HUES64 (cell line): Measurements from ENCODE around the gene CNTROB.

Source experiments
- H3K27ac ChIP-seq: 2 replicates; pipeline ENCODE4 v1.7.0; 2013; ENCODE audit warnings: low read depth, low read length, inconsistent platforms
- H3K27me3 ChIP-seq: 2 replicates; pipeline ENCODE4 v1.6.1; 2013; ENCODE audit warnings: mild to moderate bottlenecking, low read length; ENCODE audit not compliant: insufficient read depth
- H3K36me3 ChIP-seq: 2 replicates; pipeline ENCODE4 v1.6.1; 2013; ENCODE audit warnings: mild to moderate bottlenecking, low read length; ENCODE audit not compliant: insufficient read depth
- H3K4me1 ChIP-seq: 2 replicates; pipeline ENCODE4 v1.6.1; 2013; ENCODE audit warnings: mild to moderate bottlenecking, low read length, moderate library complexity; ENCODE audit not compliant: insufficient read depth
- H3K4me3 ChIP-seq: 2 replicates; pipeline ENCODE4 v1.5.1; 2013; ENCODE audit warnings: mild to moderate bottlenecking, low read length, moderate library complexity
- H3K9ac ChIP-seq: 2 replicates; pipeline ENCODE4 v1.6.1; 2013; ENCODE audit warnings: mild to moderate bottlenecking, low read depth, low read length
- H3K9me3 ChIP-seq: 2 replicates; pipeline ENCODE4 v1.6.1; 2013; ENCODE audit warnings: low read depth, low read length; ENCODE audit not compliant: insufficient read depth
- WGBS: fragments of 150-250, 120-280 bp; methylation state at CpG from one replicate; pipeline ENCODE4 v1.1.7; 2013; ENCODE audit warnings: missing lambda C conversion rate; 5-methylcytosine and 5-hydroxymethylcytosine counted together

Gene CNTROB

DNA sequence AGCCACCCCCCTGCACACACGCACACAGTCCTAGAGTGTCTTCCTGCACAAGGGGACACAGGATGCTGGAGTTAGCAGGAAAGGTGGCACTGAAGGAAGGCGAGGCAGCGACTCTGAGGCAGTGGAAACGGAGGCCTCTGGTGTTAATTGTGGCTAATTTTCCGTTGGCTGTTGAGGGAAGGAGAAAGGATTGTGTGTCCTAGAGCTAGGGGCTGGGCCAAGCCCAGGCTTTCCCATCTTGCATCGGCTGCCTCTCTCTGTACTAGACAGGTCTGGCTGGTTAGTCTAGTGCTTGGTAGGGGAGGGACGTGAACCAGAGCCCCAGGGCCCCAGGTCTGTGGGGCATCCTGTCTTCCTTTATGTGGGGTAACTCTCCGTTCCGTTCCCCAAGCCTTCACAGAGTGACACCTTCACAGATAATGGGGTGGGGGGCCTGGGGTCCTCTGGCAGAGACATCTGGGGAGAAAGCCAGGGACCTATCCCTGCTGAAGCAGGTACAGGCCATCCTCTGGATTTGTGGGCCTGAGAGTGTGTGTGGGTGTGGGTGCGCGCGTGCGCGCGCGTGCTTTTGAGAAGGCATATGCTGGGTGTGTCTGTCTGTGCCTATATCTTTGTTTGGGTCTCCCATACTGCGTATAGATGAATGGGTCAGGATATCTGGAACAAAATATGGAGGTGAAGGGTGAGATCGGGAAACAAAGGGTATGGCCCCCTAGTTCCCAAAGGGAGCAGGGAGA is 43.7 kb upstream of the CNTROB start, which contains the start of gene CHD3:
TSS of gene CHD3 (plus strand) at position 606 of the 737 bp plus-strand sequence. CDS start 212 bp downstream, outside the sequence.
- peak within 1 kb of the TSS; percentile 49 for H3K9ac ChIP-seq
- H3K4me3 ChIP-seq: peak within 1 kb of the TSS; percentile 56
- H3K36me3 ChIP-seq: peaks cover 9% of the 10 kb centered on the region
- 75% methylated on average over 18 of the region's 18 CpGs for whole genome bisulfite sequencing
- peak within 1 kb of the TSS; percentile 17; the same call in 1 of the 2 replicates for H3K27ac ChIP-seq
- H3K27me3 ChIP-seq: peaks cover 18% of the 10 kb centered on the region
- H3K4me1 ChIP-seq: peaks cover 33% of the 10 kb centered on the region
- no peaks in the 10 kb centered on the region for H3K9me3 ChIP-seq

DNA sequence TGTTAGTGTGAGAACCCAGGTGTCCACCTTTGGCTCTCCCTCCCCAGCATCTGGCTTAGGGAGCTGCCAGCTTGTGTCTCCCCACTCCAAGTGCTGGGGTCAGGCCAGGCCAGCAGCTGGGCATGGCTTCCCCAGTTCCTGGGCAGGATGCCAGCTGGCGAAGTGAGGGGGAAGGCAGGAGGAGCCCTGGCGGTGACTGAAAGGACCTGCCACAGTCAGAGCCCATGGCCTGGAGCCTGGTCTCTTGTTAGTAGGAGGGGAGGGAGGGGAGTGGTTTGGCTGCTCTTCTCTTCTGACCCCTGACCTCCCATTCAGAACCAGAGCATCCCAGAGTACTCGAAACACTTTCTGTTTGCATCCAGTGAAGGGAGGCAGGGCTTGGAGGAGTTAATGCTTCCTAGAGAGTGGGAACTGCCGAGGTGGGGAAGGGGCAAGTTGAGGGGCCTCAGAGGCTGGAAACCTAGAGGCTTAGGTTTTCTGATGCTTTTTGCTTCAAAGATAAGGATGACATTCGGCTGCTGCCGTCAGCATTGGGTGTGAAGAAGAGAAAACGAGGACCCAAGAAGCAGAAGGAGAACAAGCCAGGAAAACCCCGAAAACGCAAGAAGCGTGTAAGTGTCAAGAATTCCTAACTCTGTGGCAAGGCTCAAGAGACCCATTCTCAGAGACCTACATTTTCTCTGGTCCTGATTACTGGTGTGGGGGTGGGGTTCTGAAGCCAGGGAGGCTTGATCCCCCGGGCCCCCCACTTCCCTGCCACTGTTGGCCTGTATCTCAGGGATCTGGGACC is 42.6 kb upstream of the CNTROB start:
- Histone ChIP-seq H3K4me3 (no peak overlapping the region), H3K4me1 (peaks cover 25% of the 10 kb centered on the region), H3K36me3 (peaks cover 17% of the 10 kb centered on the region), H3K27me3 (peaks cover 18% of the 10 kb centered on the region), H3K9me3 (no peaks in the 10 kb centered on the region), H3K27ac (no peak overlapping the region), H3K9ac (no peak overlapping the region)
- 73% methylated on average over 11 of the region's 11 CpGs for WGBS

DNA sequence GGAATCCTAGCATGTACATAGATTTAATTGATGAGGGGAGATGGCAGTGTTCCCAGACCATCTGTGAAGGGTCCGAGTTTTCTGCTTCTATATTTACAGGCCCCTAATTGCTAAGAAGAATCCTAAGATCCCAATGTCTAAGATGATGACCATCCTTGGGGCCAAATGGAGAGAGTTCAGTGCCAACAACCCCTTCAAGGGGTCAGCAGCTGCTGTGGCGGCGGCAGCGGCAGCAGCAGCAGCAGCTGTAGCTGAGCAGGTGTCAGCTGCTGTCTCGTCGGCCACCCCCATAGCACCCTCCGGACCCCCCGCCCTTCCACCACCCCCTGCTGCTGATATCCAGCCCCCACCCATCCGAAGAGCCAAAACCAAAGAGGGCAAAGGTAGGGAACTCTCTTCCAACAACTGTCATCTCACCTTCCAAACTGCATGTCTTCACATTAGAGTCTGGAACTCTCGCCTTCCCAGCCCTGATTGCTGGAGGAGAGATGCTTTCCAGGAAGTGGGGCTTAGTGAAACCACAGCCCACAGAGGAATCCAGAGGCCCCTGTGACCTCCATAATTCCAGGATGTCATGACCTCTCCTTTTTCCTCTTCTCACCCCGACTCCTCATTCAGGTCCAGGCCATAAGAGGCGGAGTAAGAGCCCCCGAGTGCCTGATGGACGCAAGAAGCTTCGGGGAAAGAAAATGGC is 38.7 kb upstream of the CNTROB start:
- peaks cover 14% of the 10 kb centered on the region for H3K4me1 ChIP-seq
- no peak overlapping the region for H3K27ac ChIP-seq
- no peak overlapping the region for H3K9ac ChIP-seq
- no peak overlapping the region for H3K4me3 ChIP-seq
- H3K27me3 ChIP-seq: no peaks in the 10 kb centered on the region
- H3K9me3 ChIP-seq: no peaks in the 10 kb centered on the region
- peaks cover 34% of the 10 kb centered on the region for H3K36me3 ChIP-seq
- whole genome bisulfite sequencing: 95% methylated on average over 13 of the region's 15 CpGs

DNA sequence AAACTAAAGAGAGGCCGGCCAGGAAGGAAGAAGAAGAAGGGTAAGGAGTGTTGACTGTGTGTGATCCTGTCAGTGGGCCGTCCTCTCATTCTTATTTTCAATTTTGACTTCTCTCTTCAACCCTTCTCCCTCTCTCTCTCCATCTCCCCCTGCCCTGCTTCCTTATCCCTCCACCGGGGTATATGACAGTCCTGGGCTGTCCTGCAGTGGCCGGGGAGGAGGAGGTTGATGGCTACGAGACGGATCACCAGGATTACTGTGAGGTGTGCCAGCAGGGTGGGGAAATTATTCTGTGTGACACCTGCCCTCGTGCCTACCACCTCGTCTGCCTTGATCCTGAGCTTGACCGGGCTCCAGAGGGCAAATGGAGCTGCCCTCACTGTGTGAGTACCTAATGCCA is 37.8 kb upstream of the CNTROB start:
- Histone ChIP-seq H3K9me3 (no peaks in the 10 kb centered on the region), H3K4me3 (no peak overlapping the region), H3K27ac (no peak overlapping the region), H3K36me3 (peaks cover 41% of the 10 kb centered on the region), H3K4me1 (peaks cover 5% of the 10 kb centered on the region), H3K9ac (no peak overlapping the region), H3K27me3 (no peaks in the 10 kb centered on the region)
- 93% methylated on average over 9 of the region's 9 CpGs for WGBS

DNA sequence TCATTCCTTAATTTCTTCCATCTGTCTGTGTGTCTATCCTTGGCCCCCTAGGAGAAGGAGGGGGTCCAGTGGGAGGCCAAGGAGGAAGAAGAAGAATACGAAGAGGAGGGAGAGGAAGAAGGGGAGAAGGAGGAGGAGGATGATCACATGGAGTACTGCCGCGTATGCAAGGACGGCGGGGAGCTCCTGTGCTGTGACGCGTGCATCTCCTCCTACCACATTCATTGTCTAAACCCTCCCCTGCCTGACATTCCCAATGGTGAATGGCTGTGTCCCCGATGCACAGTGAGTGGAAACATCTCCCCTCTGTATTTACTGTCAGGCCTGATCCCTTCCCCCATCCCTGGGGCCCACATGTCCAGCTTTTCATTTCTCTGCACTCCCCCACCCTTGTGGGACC is 37.1 kb upstream of the CNTROB start:
- Histone ChIP-seq H3K4me3 (no peak overlapping the region), H3K36me3 (peaks cover 46% of the 10 kb centered on the region), H3K9me3 (no peaks in the 10 kb centered on the region), H3K27me3 (no peaks in the 10 kb centered on the region), H3K4me1 (no peaks in the 10 kb centered on the region), H3K9ac (no peak overlapping the region), H3K27ac (no peak overlapping the region)
- 97% methylated on average over 8 of the region's 8 CpGs for WGBS

DNA sequence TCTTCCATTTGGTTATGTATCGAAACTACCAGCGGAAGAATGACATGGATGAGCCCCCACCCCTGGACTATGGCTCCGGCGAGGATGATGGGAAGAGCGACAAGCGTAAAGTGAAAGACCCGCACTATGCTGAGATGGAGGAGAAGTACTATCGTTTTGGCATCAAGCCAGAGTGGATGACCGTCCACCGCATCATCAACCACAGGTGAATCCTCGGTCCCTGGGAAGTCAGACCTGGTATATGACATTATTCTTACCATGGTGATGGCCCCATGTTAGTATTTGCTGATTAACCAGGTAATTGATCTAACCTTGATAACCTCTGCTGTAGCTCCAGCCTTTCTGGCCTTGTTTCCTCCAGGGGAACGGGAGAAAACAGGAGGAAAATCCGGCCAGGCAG is 34.9 kb upstream of the CNTROB start:
- H3K27me3 ChIP-seq: no peaks in the 10 kb centered on the region
- H3K4me1 ChIP-seq: no peaks in the 10 kb centered on the region
- no peak overlapping the region for H3K27ac ChIP-seq
- no peak overlapping the region for H3K9ac ChIP-seq
- H3K36me3 ChIP-seq: peaks cover 53% of the 10 kb centered on the region
- WGBS: 98% methylated on average over 13 of the region's 13 CpGs
- no peak overlapping the region for H3K4me3 ChIP-seq
- no peaks in the 10 kb centered on the region for H3K9me3 ChIP-seq

DNA sequence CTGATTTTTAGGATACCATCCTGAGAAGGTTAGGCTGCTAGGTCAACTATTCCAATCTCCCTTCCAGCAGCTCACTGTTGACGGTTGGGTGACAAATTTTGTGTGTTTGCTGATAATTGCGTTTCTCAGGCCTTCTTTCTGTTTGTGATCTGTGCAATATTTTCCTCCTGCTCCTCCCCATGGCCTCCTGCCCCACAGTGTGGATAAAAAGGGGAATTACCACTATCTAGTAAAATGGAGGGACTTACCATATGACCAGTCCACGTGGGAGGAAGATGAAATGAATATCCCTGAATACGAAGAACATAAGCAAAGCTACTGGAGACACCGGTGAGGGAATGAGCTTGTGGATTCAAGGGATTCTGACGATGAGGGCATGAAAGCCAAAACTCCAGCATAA is 34.2 kb upstream of the CNTROB start:
- peaks cover 53% of the 10 kb centered on the region for H3K36me3 ChIP-seq
- H3K27ac ChIP-seq: no peak overlapping the region
- H3K4me1 ChIP-seq: 0 out of 2 replicates have a peak, but pooled peaks cover under 1% of the 10 kb centered on the region

DNA sequence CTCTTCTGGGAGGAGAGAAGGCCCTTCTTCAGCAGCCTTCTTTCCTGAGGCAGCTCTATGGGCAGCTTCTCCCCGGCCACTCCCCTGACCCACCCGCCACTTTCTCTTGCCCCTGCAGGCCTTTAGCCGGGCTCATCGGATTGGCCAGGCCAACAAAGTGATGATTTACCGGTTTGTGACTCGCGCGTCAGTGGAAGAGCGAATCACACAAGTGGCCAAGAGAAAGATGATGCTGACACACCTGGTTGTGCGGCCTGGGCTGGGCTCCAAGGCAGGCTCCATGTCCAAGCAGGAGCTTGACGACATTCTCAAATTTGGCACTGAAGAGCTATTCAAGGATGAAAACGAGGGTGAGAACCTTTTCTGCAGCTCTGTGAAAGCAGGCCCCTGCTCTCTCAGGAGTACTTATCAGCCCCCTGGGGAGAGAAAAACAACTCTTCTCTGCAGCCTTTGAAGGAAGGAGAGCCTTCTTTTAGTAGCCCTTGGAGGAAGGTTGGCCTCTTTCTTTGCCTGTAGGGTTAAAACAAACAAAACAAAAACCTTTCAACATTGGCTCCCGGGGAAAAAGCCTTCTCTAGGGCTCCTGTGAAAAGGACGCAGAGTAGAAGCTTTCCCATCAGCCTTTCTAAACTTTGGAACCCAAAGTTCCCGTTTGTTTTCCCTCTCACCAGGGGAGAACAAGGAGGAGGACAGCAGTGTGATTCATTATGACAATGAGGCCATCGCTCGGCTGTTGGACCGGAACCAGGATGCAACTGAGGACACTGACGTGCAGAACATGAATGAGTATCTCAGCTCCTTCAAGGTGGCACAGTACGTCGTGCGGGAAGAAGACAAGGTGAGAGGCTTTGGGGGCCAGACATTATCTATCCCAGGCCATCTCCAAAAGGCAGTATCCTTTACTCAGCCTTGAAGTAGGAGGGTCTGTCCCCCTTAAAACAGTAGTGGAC is 28.6 kb upstream of the CNTROB start:
- Histone ChIP-seq H3K27ac (no peak overlapping the region), H3K4me3 (no peak overlapping the region), H3K9ac (no peak overlapping the region), H3K4me1 (peaks cover 6% of the 10 kb centered on the region; the same call in 1 of the 2 replicates), H3K9me3 (no peaks in the 10 kb centered on the region), H3K27me3 (no peaks in the 10 kb centered on the region), H3K36me3 (peaks cover 46% of the 10 kb centered on the region)
- 59% methylated on average over 22 of the region's 22 CpGs for WGBS

More for the DNA sequence above, 34.2 kb upstream of the CNTROB start:
- H3K27me3 ChIP-seq: no peaks in the 10 kb centered on the region
- H3K4me3 ChIP-seq: no peak overlapping the region
- no peaks in the 10 kb centered on the region for H3K9me3 ChIP-seq
- 86% methylated on average over 4 of the region's 6 CpGs for WGBS
- H3K9ac ChIP-seq: no peak overlapping the region

DNA sequence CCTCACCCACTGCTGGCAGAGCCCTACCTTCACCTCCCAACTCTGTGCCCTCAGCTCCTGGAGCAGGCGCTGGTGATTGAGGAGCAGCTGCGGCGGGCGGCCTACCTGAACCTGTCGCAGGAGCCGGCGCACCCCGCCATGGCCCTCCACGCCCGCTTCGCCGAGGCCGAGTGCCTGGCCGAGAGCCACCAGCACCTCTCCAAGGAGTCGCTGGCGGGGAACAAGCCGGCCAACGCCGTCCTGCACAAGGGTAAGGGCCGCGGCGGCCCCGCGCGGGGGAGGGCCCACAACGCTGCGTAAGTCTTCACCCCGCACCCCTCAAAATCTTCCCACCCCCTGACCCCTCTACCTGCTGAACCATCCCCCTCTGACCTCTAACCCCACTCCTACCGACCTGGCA is 22.9 kb upstream of the CNTROB start:
- Histone ChIP-seq H3K9ac (no peak overlapping the region), H3K27me3 (no peaks in the 10 kb centered on the region), H3K4me1 (no peaks in the 10 kb centered on the region), H3K9me3 (no peaks in the 10 kb centered on the region), H3K4me3 (no peak overlapping the region), H3K36me3 (peaks cover 15% of the 10 kb centered on the region), H3K27ac (no peak overlapping the region)
- 97% methylated on average over 29 of the region's 29 CpGs for WGBS

DNA sequence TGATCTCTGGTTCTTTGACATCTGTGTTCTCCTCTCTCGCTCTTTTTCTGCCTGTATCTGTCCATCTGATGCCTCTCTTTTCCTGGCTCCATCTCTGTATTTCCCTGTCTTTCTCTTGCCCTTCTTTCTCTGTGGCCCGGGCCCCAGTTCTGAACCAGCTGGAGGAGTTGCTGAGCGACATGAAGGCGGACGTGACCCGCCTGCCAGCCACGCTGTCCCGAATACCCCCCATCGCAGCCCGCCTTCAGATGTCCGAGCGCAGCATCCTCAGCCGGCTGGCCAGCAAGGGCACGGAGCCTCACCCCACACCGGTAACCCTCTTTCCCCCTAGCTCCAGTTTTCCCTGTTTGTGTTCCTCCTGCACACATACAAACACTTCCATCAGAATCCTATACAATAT is 21.7 kb upstream of the CNTROB start:
- 95% methylated on average over 15 of the region's 15 CpGs for WGBS
- no peak overlapping the region for H3K9ac ChIP-seq
- H3K36me3 ChIP-seq: peaks cover 3% of the 10 kb centered on the region; the same call in 1 of the 2 replicates

More for the DNA sequence above, 21.7 kb upstream of the CNTROB start:
- no peak overlapping the region for H3K27ac ChIP-seq
- peaks cover 9% of the 10 kb centered on the region for H3K27me3 ChIP-seq
- H3K4me3 ChIP-seq: no peak overlapping the region
- no peaks in the 10 kb centered on the region for H3K4me1 ChIP-seq
- H3K9me3 ChIP-seq: no peaks in the 10 kb centered on the region
